Skeletal muscle satellite cell (primary cell): ENCODE results near the gene P2RX2.

ENCODE experiments used
- H3K27me3 ChIP-seq: 2 replicates; pipeline ENCODE4 v1.7.0; 2013; ENCODE audit warnings: low read length; ENCODE audit not compliant: control insufficient read depth, insufficient read depth
- H3K36me3 ChIP-seq: 2 replicates; pipeline ENCODE4 v1.7.0; 2013; ENCODE audit warnings: mild to moderate bottlenecking, control low read depth, low read length; ENCODE audit not compliant: insufficient read depth
- H3K4me1 ChIP-seq: 2 replicates; pipeline ENCODE4 v1.7.0; 2013; ENCODE audit warnings: low read length; ENCODE audit not compliant: control insufficient read depth, insufficient read depth
- H3K4me2 ChIP-seq: 2 replicates; pipeline ENCODE4 v1.7.0; 2013; ENCODE audit warnings: mild to moderate bottlenecking, low read length
- H3K4me3 ChIP-seq: 2 replicates; pipeline ENCODE4 v1.7.0; 2013; ENCODE audit warnings: low read length
- H3K9ac ChIP-seq: 2 replicates; pipeline ENCODE4 v1.7.0; 2013; ENCODE audit warnings: mild to moderate bottlenecking, low read depth, low read length, moderate library complexity
- H3K9me3 ChIP-seq: replicated peaks from 2 replicates; pipeline ENCODE4 v1.7.0; 2013; ENCODE audit warnings: mild to moderate bottlenecking, control low read depth, low read length

P2RX2 gene

GRCh38 chr12:132605892-132606291, 12.7 kb upstream of the P2RX2 start:
- Histone ChIP-seq H3K9ac (no peak overlapping the region), H3K27me3 (peaks cover 95% of the 10 kb centered on the region), H3K9me3 (no peaks in the 10 kb centered on the region), H3K36me3 (no peaks in the 10 kb centered on the region), H3K4me3 (no peak overlapping the region), H3K4me1 (peaks cover 18% of the 10 kb centered on the region), H3K4me2 (no peak overlapping the region)

GRCh38 chr12:132606466-132606865, 12.1 kb upstream of the P2RX2 start:
- Histone ChIP-seq H3K4me1 (peaks cover 18% of the 10 kb centered on the region), H3K36me3 (no peaks in the 10 kb centered on the region), H3K4me2 (peak overlapping the region; percentile 52), H3K9ac (no peak overlapping the region), H3K9me3 (no peaks in the 10 kb centered on the region), H3K27me3 (peaks cover 92% of the 10 kb centered on the region), H3K4me3 (no peak overlapping the region)

- no peak overlapping the region for H3K4me3 ChIP-seq
- H3K36me3 ChIP-seq = no peaks in the 10 kb centered on the region
- H3K4me2 ChIP-seq = no peak overlapping the region
- peaks cover 93% of the 10 kb centered on the region for H3K27me3 ChIP-seq
- no peaks in the 10 kb centered on the region for H3K9me3 ChIP-seq
- H3K9ac ChIP-seq = no peak overlapping the region
- peaks cover 18% of the 10 kb centered on the region for H3K4me1 ChIP-seq
Observed at GRCh38 chr12:132606927-132607326, 11.6 kb upstream of the P2RX2 start.

- Histone ChIP-seq H3K4me2 (no peak overlapping the region), H3K9ac (no peak overlapping the region), H3K27me3 (peaks cover 91% of the 10 kb centered on the region), H3K36me3 (no peaks in the 10 kb centered on the region), H3K4me3 (no peak overlapping the region), H3K9me3 (no peaks in the 10 kb centered on the region), H3K4me1 (peaks cover 18% of the 10 kb centered on the region)
Observed at GRCh38 chr12:132608231-132609171, 10.1 kb upstream of the P2RX2 start.

GRCh38 chr12:132610051-132610759, 8.4 kb upstream of the P2RX2 start, which contains the start of gene LRCOL1:
Gene LRCOL1, minus strand, starts transcription at chr12:132610582. Its CDS starts 4,331 bp downstream, at chr12:132606251.
- Histone ChIP-seq H3K9me3 (no peaks in the 10 kb centered on the region), H3K27me3 (peaks cover 77% of the 10 kb centered on the region), H3K4me1 (peaks cover 18% of the 10 kb centered on the region), H3K36me3 (no peaks in the 10 kb centered on the region), H3K4me3 (peak within 1 kb of the TSS; percentile 46), H3K9ac (no peak within 1 kb of the TSS), H3K4me2 (peak within 1 kb of the TSS; percentile 75)

- H3K27me3 ChIP-seq = peaks cover 78% of the 10 kb centered on the region
- H3K9ac ChIP-seq = no peak overlapping the region
- H3K4me3 ChIP-seq = no peak overlapping the region
- peak overlapping the region; percentile 75 for H3K4me2 ChIP-seq
- no peaks in the 10 kb centered on the region for H3K36me3 ChIP-seq
- peaks cover 18% of the 10 kb centered on the region for H3K4me1 ChIP-seq
- peaks cover 4% of the 10 kb centered on the region for H3K9me3 ChIP-seq
Observed at GRCh38 chr12:132610866-132611602, 7.5 kb upstream of the P2RX2 start.

- H3K4me3 ChIP-seq = no peak overlapping the region
- peaks cover 14% of the 10 kb centered on the region for H3K4me1 ChIP-seq
- H3K27me3 ChIP-seq = peaks cover 76% of the 10 kb centered on the region
- no peaks in the 10 kb centered on the region for H3K36me3 ChIP-seq
- peaks cover 9% of the 10 kb centered on the region for H3K9me3 ChIP-seq
- no peak overlapping the region for H3K9ac ChIP-seq
- H3K4me2 ChIP-seq = no peak overlapping the region
Observed at GRCh38 chr12:132611620-132612019, 7.0 kb upstream of the P2RX2 start.

- Histone ChIP-seq H3K4me3 (no peak overlapping the region), H3K4me1 (peaks cover 10% of the 10 kb centered on the region), H3K9ac (no peak overlapping the region), H3K4me2 (no peak overlapping the region), H3K27me3 (peaks cover 70% of the 10 kb centered on the region), H3K9me3 (peaks cover 18% of the 10 kb centered on the region), H3K36me3 (no peaks in the 10 kb centered on the region)
Observed at GRCh38 chr12:132614029-132614428, 4.5 kb upstream of the P2RX2 start.

GRCh38 chr12:132614861-132615578, 3.6 kb upstream of the P2RX2 start:
- Histone ChIP-seq H3K4me2 (no peak overlapping the region), H3K4me1 (peaks cover 9% of the 10 kb centered on the region), H3K9ac (no peak overlapping the region), H3K4me3 (no peak overlapping the region), H3K27me3 (peaks cover 60% of the 10 kb centered on the region), H3K36me3 (no peaks in the 10 kb centered on the region), H3K9me3 (peaks cover 18% of the 10 kb centered on the region)

- H3K9me3 ChIP-seq = peaks cover 18% of the 10 kb centered on the region
- H3K4me1 ChIP-seq = peaks cover 3% of the 10 kb centered on the region
- H3K4me3 ChIP-seq = no peak overlapping the region
- H3K9ac ChIP-seq = no peak overlapping the region
- H3K4me2 ChIP-seq = no peak overlapping the region
- H3K36me3 ChIP-seq = no peaks in the 10 kb centered on the region
- H3K27me3 ChIP-seq = peaks cover 59% of the 10 kb centered on the region
Observed at GRCh38 chr12:132615579-132616038, 3.0 kb upstream of the P2RX2 start.
